NOMO-1 treated with dmso at 0.1 percent for 144 hours (cell line): ENCODE measurements around the gene ANKRD50.

Experiments
- DNase-seq: peaks from one replicate; lab custom pipeline; 2025; ENCODE audit not compliant: unreplicated experiment; lab: John Stamatoyannopoulos, UW

Gene ANKRD50

DNA sequence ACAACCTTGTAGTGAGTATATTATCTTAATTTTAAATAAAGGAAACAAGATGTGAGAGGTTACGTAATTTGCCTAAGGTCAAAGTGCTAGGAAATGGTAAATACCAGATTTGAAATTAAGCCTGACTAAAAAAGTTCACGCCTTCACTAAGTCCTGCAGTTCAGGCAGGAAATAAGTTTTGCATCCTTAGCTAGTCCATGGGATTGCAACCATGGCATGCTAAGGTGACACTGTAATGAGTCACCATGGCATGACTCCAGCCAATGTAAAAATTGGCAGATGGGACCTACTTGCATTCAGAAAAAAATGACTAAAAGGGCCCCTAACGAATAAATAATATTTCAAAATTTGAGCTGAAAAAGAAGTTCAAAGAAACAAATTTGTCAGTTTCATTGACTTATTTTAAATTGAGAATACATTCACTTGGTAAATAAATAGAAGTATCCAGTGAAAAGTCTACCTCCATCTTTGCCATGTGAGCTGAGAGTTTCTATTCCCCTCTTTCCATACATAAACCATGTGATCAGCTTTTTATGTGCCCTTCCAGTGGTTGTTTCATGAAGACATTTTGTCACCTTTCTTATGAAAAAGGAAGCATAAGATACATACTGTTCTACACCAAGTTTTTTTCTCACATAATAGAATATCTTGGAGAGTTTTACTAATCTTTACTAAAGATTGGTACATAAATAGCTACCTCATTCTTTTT lies 72.4 kb downstream of the ANKRD50 start:
- no peak for DNase-seq

DNA sequence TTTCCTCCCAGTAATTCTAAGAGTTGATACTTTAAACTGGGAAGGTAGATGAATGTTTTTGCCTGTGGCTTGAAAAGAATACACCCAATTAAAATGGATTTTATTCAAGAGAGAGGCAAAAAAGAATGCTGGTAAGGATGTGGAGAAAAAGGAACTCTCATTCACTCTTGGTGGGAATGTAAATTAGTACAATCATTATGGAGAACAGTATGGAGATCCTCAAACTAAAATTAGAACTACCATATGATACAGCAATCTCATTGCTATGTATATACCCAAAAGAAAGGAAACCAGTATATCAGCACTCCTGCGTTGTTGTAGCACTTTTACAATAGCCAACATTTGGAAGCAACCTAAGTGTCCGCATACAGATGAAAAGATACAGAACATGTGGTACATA lies 75.2 kb downstream of the ANKRD50 start:
- DNase-seq, result no peak

GRCh38 chr4:124636788-124637187 lies 75.7 kb downstream of the ANKRD50 start:
- no peak for DNase-seq

GRCh38 chr4:124635331-124635730 lies 77.2 kb downstream of the ANKRD50 start:
- DNase-seq, result no peak

DNA sequence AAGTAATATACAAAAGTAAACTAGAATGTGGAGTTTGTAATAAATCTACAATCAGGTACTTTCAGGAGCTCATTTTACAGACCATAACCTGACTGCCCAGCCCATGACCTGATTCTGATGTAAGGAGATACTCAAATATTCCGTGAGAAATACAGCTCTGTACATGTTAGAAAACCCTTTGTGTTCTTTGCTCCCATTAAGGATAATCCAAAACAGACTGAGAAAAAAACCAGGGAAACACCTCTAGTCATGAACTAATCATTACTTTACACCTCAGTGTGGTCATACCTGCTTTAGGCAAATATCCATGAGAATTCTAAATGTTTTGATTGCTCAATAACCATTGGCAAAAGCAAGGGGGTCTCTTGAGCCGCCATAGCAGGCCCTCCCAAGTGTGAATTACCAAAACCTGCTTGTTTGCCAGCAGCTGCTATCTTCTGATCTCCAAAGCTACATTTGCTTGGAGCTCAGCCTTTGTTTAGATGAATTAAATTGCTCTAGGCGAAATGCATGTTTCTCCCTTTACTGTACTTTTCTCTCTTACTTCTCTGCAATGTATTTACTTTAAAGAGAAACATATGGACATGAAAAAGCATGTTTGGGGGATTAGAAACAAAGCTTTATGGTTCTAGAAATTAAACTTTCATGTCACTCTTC lies 79.1 kb downstream of the ANKRD50 start:
- no peak for DNase-seq

GRCh38 chr4:124632439-124632838 lies 80.1 kb downstream of the ANKRD50 start:
- DNase-seq, result no peak

DNA sequence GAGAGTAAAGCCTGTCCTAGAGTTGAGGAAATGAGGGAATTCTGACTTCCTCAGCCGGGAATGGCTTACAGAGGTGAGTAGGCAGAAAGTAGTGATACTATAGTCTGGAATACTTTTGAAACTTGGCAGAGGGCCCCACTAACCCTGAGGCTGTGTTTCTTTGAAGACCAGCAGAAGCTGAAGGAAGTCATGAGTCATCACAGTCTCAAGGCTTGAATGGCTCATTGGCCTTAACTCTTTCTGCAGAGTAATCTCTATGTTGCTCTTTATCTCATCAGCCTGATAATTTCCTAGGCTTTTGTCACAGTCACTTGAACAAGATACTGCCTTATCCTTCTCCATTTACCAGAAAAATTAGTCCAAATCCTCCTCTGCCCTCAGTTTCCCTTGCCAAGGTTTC lies 80.8 kb downstream of the ANKRD50 start:
- no peak for DNase-seq

DNA sequence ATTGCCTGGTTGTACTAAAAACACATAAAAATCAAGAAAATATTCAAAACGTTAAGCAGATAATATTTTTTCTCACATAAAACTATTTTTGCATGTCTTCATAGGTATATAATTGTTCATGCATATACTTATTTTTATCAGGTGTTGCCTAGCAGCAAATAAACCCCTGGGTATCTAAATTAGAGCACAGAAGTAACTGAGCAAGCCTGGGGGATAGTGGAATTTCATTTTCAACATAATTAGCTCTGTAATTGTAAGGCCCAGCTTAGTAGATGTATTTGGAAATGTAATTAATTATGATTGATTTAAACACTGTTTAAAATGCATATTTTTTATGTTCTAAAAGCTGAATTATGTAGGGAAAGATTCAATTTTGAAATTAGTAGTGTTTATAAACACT lies 82.9 kb downstream of the ANKRD50 start:
- no peak for DNase-seq
